H1 (cell line): ENCODE results near the gene BMPR1A.

Experiments
- BRCA1 ChIP-seq: IDR thresholded peaks from 2 replicates; pipeline ENCODE4 v1.6.1; 2012; ENCODE audit warnings: low read depth, low read length, improper control_type of control experiment
- EP300 ChIP-seq, 2 experiments: IDR thresholded peaks; 1 replicate in 1 of 2; 2 replicates in 1 of 2; pipeline ENCODE4 v1.6.1; 2011 to 2012; ENCODE audit warnings: low read depth in 2 of 2, low read length in 2 of 2, mild to moderate bottlenecking in 2 of 2, borderline replicate concordance in 1 of 2, inconsistent platforms in 1 of 2, moderate library complexity in 1 of 2
- EZH2 ChIP-seq: fragments of 200-600 bp; sonication (generic); IDR thresholded peaks from 2 replicates; pipeline ENCODE4 v1.7.1; 2012; ENCODE audit warnings: low read depth, mild to moderate bottlenecking, moderate library complexity, low read length, inconsistent platforms; ENCODE audit not compliant: severe bottlenecking
- POLR2A ChIP-seq, 2 experiments: IDR thresholded peaks; 1 replicate in 1 of 2; 2 replicates in 1 of 2; pipeline ENCODE4 v1.6.1; 2011; ENCODE audit warnings: low read depth in 2 of 2, low read length in 2 of 2, mild to moderate bottlenecking in 2 of 2; ENCODE audit errors: control extremely low read depth in 1 of 2
- RBBP5 ChIP-seq: IDR thresholded peaks from 2 replicates; pipeline ENCODE4 v1.7.1; 2012; ENCODE audit warnings: low read depth, mild to moderate bottlenecking, inconsistent platforms, low read length, moderate library complexity, borderline replicate concordance
- RFX5 ChIP-seq: IDR thresholded peaks from 2 replicates; pipeline ENCODE4 v1.6.1; 2011; ENCODE audit warnings: low read depth, low read length, improper control_type of control experiment, borderline replicate concordance
- SRF ChIP-seq: IDR thresholded peaks from 2 replicates; pipeline ENCODE4 v1.6.1; 2011; ENCODE audit warnings: mild to moderate bottlenecking, low read depth, low read length, moderate library complexity
- TCF12 ChIP-seq: IDR thresholded peaks from 2 replicates; pipeline ENCODE4 v1.6.1; 2011; ENCODE audit warnings: low read depth, mild to moderate bottlenecking, low read length
- TEAD4 ChIP-seq: IDR thresholded peaks from 2 replicates; pipeline ENCODE4 v1.6.1; 2012; ENCODE audit warnings: low read depth, low read length, inconsistent platforms, mixed read lengths
- TF ChIP-seq, protein P1 (sequence below), 3 experiments: IDR thresholded peaks; 1 replicate in 2 of 3; 2 replicates in 1 of 3; pipeline versions ENCODE4 v1.5.1 to v1.6.1; 2011; ENCODE audit warnings: low read length in 3 of 3, mild to moderate bottlenecking in 3 of 3, inconsistent platforms in 2 of 3, low read depth in 1 of 3, moderate library complexity in 1 of 3; ENCODE audit not compliant: insufficient read depth in 1 of 3; ENCODE audit errors: control extremely low read depth in 1 of 3

DNA sequence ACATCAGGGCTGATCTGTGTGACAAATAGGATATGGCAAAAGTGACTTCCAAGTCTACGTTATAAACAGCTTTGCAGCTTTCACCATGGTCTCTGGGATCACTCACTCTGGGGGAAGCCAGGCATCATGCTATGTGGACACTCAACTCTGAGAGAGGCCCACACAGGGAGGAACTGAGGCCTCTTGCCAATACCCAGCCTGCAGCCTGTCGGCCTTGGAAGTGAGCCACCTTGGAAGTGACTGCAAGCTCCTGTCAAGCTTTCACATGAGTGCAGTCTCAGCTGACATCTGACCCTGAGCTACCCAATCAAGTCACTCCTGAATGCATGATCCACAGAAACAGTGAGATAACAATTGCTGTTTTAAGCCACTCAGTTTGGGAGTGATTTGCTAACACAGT lies 144.5 kb downstream of the BMPR1A start:
- no peak for TF ChIP-seq RFX5
- TF ChIP-seq, protein P1, sequence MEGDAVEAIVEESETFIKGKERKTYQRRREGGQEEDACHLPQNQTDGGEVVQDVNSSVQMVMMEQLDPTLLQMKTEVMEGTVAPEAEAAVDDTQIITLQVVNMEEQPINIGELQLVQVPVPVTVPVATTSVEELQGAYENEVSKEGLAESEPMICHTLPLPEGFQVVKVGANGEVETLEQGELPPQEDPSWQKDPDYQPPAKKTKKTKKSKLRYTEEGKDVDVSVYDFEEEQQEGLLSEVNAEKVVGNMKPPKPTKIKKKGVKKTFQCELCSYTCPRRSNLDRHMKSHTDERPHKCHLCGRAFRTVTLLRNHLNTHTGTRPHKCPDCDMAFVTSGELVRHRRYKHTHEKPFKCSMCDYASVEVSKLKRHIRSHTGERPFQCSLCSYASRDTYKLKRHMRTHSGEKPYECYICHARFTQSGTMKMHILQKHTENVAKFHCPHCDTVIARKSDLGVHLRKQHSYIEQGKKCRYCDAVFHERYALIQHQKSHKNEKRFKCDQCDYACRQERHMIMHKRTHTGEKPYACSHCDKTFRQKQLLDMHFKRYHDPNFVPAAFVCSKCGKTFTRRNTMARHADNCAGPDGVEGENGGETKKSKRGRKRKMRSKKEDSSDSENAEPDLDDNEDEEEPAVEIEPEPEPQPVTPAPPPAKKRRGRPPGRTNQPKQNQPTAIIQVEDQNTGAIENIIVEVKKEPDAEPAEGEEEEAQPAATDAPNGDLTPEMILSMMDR (IDR thresholded peaks at IDR 0.05; ENCODE audit: control extremely low read depth in 1 of 3, insufficient read depth in 1 of 3, low read depth in 1 of 3, low read length in 3 of 3): no peak
- TF ChIP-seq POLR2A (IDR thresholded peaks at IDR 0.05; ENCODE audit: control extremely low read depth in 1 of 2, low read depth in 2 of 2, low read length in 2 of 2): no peak; a peak in 1 of 3 replicates
- TF ChIP-seq EZH2: no peak
- no peak for TF ChIP-seq EP300 (IDR thresholded peaks at IDR 0.05; ENCODE audit: borderline replicate concordance in 1 of 2, low read depth in 2 of 2, low read length in 2 of 2)
- no peak for TF ChIP-seq TCF12
- no peak for TF ChIP-seq RBBP5
- no peak for TF ChIP-seq SRF
- TF ChIP-seq TEAD4: no peak
- no peak for TF ChIP-seq BRCA1
